BE2C (cell line): Measurements from ENCODE around the gene TENM4.
A peak's percentile ranks its signal among the peaks of the same experiment; 100 is the strongest.

Source experiments
- DNase-seq: peaks from one replicate; pipeline ENCODE4 v3.0.0-alpha.2; 2020
- H3K27me3 ChIP-seq: fragments of 250-450 bp; sonication (Bioruptor Pico); 2 replicates; pipeline ENCODE4 v1.5.1; 2020; ENCODE audit warnings: mild to moderate bottlenecking
- H3K36me3 ChIP-seq: fragments of 250-450 bp; sonication (Bioruptor Pico); 2 replicates; pipeline ENCODE4 v1.5.1; 2020; ENCODE audit warnings: mild to moderate bottlenecking
- H3K4me1 ChIP-seq: fragments of 250-450 bp; sonication (Bioruptor Pico); 2 replicates; pipeline ENCODE4 v1.5.1; 2020
- H3K4me3 ChIP-seq: 2 replicates; pipeline ENCODE4 v1.5.1; 2011; ENCODE audit warnings: low read depth, low read length
- H3K9me3 ChIP-seq: fragments of 250-450 bp; sonication (Bioruptor Pico); 2 replicates; pipeline ENCODE4 v1.5.1; 2020
- TF ChIP-seq, protein P1 (sequence below): IDR thresholded peaks from 2 replicates; pipeline ENCODE4 v1.5.1; 2012; ENCODE audit warnings: mild to moderate bottlenecking, low read depth, low read length

TENM4 gene

DNA sequence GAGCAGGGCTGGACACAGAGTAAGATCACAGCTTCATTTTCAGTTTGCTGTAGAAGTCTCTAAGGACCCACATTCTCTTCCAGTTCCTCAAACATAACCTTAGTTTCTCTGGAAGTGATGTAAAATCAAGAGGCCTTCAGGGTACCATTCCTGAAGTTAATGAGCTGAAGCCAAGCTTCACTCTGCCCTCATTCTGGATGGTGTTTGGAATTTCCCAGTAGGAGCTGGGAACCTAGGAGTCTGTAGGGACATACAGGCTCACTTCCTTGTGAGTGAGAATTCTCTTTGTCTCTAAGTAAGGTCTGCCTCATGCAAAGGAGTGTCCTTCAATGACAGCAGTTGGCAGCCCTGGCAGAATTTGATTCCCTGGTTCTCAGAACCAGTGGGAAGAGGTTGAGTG, 723.8 kb downstream of the TENM4 start:
- Histone ChIP-seq H3K9me3 (no peaks in the 10 kb centered on the region), H3K36me3 (peaks cover 1% of the 10 kb centered on the region; the same call in 1 of the 2 replicates), H3K27me3 (no peaks in the 10 kb centered on the region), H3K4me3 (no peak overlapping the region), H3K4me1 (peaks cover 18% of the 10 kb centered on the region)
- DNase-seq, result no peak
- TF ChIP-seq, protein P1, sequence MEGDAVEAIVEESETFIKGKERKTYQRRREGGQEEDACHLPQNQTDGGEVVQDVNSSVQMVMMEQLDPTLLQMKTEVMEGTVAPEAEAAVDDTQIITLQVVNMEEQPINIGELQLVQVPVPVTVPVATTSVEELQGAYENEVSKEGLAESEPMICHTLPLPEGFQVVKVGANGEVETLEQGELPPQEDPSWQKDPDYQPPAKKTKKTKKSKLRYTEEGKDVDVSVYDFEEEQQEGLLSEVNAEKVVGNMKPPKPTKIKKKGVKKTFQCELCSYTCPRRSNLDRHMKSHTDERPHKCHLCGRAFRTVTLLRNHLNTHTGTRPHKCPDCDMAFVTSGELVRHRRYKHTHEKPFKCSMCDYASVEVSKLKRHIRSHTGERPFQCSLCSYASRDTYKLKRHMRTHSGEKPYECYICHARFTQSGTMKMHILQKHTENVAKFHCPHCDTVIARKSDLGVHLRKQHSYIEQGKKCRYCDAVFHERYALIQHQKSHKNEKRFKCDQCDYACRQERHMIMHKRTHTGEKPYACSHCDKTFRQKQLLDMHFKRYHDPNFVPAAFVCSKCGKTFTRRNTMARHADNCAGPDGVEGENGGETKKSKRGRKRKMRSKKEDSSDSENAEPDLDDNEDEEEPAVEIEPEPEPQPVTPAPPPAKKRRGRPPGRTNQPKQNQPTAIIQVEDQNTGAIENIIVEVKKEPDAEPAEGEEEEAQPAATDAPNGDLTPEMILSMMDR, result no peak

DNA sequence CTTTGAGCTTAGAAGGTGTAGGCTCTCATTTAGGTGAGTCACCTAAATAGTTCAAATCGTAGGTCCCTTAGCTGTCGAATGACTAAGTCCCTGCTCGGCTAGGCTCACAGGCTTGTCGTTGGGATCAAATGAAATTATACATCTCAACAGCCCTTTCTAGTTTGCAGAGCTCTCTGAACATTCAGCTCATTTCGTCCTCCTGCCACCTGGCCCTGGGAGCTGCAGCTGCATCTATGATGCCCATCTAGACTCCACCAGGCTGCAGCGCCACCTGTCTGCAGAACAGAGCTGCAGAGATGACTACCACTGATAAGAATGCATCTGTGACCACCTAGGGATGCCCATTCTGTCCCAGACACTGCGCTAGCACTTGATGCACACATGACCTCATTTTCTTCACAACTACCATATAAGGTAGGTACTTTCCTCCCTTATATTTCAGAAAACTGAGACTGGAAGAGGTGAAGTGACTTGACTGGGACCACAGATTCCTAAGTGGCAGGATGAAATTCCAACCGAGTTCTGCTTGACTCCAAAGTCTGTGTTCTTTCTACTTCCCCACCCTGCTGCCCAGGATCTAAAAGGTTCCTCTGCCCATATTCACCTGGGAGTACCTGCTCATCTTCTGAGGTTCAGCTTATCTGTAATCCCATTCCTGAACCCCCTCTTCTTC, 725.1 kb downstream of the TENM4 start:
- H3K9me3 ChIP-seq, result no peaks in the 10 kb centered on the region
- DNase-seq, result peak; percentile 88
- H3K27me3 ChIP-seq, result no peaks in the 10 kb centered on the region
- TF ChIP-seq, protein P1, result peak; percentile 97
- no peak overlapping the region for H3K4me3 ChIP-seq
- no peaks in the 10 kb centered on the region; the same call in 1 of the 2 replicates for H3K36me3 ChIP-seq
- peaks cover 18% of the 10 kb centered on the region for H3K4me1 ChIP-seq

DNA sequence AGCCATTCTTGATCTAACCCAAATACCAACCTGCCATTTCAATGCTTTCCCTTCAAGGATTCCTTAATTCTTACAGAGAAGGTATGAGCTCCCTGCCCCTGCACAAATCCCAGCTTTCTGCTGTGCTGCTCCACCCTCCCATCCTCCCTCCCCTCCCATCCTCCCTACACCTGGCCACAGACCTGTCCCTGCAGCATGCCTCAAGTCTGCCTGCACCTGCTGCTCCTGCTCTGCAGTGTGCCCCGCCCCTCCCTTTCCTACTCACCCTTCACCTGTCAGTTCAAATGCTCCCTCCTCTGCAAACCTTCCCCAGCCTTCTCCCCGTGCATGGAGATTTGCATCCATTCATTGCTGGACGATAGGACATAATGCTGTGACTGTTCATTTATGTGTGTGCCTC, 726.3 kb downstream of the TENM4 start:
- no peak for DNase-seq
- H3K4me1 ChIP-seq, result peaks cover 18% of the 10 kb centered on the region
- TF ChIP-seq, protein P1, result no peak
- H3K27me3 ChIP-seq, result no peaks in the 10 kb centered on the region
- H3K4me3 ChIP-seq, result no peak overlapping the region
- no peaks in the 10 kb centered on the region for H3K9me3 ChIP-seq
- no peaks in the 10 kb centered on the region for H3K36me3 ChIP-seq

DNA sequence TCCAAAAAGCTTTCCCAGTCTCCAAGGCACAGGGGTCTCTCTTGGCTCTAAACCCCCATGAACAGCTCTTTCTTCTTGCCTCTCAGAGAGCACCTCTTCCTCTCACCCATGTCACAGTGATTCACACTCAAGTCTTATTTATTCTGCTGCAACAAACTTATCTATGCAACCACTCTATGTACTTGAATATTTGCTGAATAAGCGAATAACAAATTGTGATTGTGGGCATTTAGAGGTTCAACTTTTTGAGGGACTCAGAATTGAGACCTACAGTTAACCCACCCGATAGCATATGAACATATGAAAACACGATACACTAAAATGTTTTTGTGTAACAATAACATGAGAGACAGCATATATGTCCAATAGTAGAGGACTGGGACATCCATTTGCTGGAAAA, 729.1 kb downstream of the TENM4 start:
- Histone ChIP-seq H3K9me3 (no peaks in the 10 kb centered on the region), H3K4me1 (peaks cover 15% of the 10 kb centered on the region), H3K4me3 (no peak overlapping the region), H3K36me3 (peaks cover 18% of the 10 kb centered on the region), H3K27me3 (no peaks in the 10 kb centered on the region)
- TF ChIP-seq, protein P1, result no peak
- DNase-seq, result no peak

DNA sequence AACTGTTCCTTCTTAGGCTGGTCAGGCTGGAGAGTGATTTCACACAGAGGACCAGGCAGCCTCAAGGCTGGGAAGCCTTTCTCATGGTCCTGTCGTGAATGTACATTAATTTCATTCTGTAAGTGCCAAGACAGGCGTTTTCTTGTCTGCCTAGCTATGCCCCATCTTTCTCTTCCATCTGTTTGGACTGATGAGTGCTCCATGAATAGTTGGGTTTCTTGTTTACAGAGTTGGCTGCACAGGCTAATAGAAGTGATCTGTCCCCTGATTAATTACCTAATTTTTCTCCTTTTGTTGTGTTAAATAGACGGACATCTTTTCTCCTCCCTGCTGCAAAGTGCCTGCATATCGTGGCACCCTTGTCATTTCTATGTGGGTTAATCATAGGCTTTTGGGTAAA, 730.4 kb downstream of the TENM4 start:
- H3K9me3 ChIP-seq, result no peaks in the 10 kb centered on the region
- no peak overlapping the region for H3K4me3 ChIP-seq
- TF ChIP-seq, protein P1, result no peak
- peaks cover 5% of the 10 kb centered on the region; the same call in 1 of the 2 replicates for H3K4me1 ChIP-seq
- peaks cover 27% of the 10 kb centered on the region for H3K36me3 ChIP-seq
- no peak for DNase-seq
- no peaks in the 10 kb centered on the region for H3K27me3 ChIP-seq

DNA sequence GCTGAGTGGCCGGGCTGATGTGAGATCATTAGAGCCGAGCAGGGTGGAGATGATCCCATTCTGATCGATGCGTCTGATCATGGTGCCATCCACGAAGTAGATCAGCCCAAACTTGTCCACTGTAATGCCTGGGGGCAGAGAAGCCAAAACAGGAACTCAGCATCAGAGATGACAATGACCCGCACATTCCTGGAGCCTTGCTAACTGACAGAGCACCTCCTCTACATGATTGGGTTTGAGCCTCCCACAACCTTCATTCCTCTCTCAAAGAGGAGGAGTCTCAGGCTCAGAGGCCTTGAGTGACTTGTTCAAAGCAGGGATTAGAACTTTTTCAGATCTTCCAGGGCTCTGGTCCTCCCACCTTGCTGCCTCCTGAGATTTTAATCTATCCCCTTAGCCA, 732.4 kb downstream of the TENM4 start:
- TF ChIP-seq, protein P1, result no peak
- peaks cover 30% of the 10 kb centered on the region for H3K36me3 ChIP-seq
- no peak for DNase-seq

More for the DNA sequence above, 732.4 kb downstream of the TENM4 start:
- H3K9me3 ChIP-seq, result no peaks in the 10 kb centered on the region
- H3K4me1 ChIP-seq, result no peaks in the 10 kb centered on the region
- no peaks in the 10 kb centered on the region for H3K27me3 ChIP-seq
- no peak overlapping the region for H3K4me3 ChIP-seq
